Uterus (tissue), 4 donors: ENCODE measurements around the gene S100PBP. TPM values are rescaled to one million over a fixed set of nuclear protein-coding genes. Genes with fewer than 3 reads are reported as not detected.

Experiments used
- DNase-seq, 2 donors: peaks; one replicate each; pipeline ENCODE4 v3.0.0-alpha.2; 2019 to 2020
- H3K27ac ChIP-seq, 2 donors: fragments of 200-600 bp; sonication (generic); 1 replicate in 1 of 2; 2 replicates in 1 of 2; pipeline ENCODE4 v1.5.1; 2016 to 2018
- H3K27me3 ChIP-seq, 2 donors: fragments of 200-600 bp; sonication (generic); one replicate each; pipeline ENCODE4 v1.5.1; 2018 to 2019; ENCODE audit warnings: control low read depth in 1 of 2
- H3K36me3 ChIP-seq, 2 donors: fragments of 200-600 bp; sonication (generic); one replicate each; pipeline ENCODE4 v1.5.1; 2019; ENCODE audit warnings: control low read depth in 1 of 2
- H3K4me1 ChIP-seq, 2 donors: fragments of 200-600 bp; sonication (generic); one replicate each; pipeline ENCODE4 v1.5.1; 2018 to 2019; ENCODE audit warnings: control low read depth in 1 of 2
- H3K4me3 ChIP-seq, 2 donors: fragments of 200-600 bp; sonication (generic); 1 replicate in 1 of 2; 2 replicates in 1 of 2; pipeline ENCODE4 v1.5.1; 2018 to 2019; ENCODE audit warnings: mild to moderate bottlenecking in 1 of 2
- H3K9me3 ChIP-seq, 2 donors: fragments of 200-600 bp; sonication (generic); one replicate each; pipeline ENCODE4 v1.5.1; 2019; ENCODE audit warnings: control low read depth in 1 of 2
- CTCF ChIP-seq, 4 experiments: fragments of 200-600 bp in 2 of 4; fragments of 450-650 bp in 2 of 4; sonication (generic) in 2 of 4; IDR thresholded peaks; one replicate each; pipeline ENCODE4 v1.5.1; 2016 to 2019; ENCODE audit warnings: antibody characterized with exemption in 4 of 4, mild to moderate bottlenecking in 2 of 4, moderate library complexity in 1 of 4
- POLR2A ChIP-seq, 2 donors: fragments of 450-650 bp; IDR thresholded peaks; one replicate each; pipeline ENCODE4 v1.6.1; 2016; ENCODE audit warnings: antibody characterized with exemption in 2 of 2, mild to moderate bottlenecking in 1 of 2, moderate library complexity in 1 of 2
- intact Hi-C: fragments of 100-400 bp; cut with DNase I; formaldehyde crosslinking; loops from one replicate; pipeline ENCODE4 v1.15.1; 2023; ENCODE audit warnings: low total_unique reads
- total RNA-seq, 4 donors: library from RNA; depleted of rRNA in 3 of 4; stranded (reverse); fragments of >200 nt in 3 of 4; gene quantifications; one replicate each; pipeline versions ENCODE4 v1.1.0 to v1.2.4, GENCODE V29; 2014 to 2023
- donor health status: DM: yes; HTN: yes; CAD: no.

The S100PBP gene
- total RNA-seq, 4 donors from 2014 or later = 50.2 to 168 (median 76.4) TPM

DNA sequence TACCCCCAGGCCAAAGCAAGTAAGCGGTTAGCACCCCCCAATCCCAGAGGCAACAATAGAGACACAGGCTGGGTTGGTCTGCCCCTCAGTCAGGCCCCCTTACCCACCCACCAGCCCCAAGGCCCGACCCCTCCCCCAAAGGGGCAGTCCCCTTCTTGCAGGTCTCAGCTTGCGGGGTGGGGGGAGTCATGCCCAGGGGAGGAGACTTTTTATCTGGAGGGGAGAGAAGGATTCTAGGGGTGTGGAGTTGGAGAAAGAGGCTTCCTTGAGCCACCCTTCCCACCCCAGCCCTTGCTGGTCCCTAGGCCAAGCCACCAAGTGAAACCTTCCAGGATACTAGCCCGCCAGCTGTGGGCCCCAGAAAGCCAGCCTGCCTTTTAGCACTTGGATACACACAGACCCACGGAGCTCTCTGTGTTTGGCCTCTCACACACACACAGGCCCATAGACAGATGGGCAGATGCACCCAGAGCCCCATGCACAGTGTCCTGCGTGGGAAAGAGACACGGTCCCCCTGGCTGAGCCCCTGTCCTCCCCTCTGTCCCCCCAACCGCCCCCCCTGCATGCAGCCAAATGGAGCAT, 76.7 kb downstream of the S100PBP start:
- no peak for DNase-seq
- H3K27ac ChIP-seq = peak overlapping the region in 1 of 2 donors; percentile 54
- intact Hi-C loops = no loop called here
- no peaks in the 10 kb centered on the region for H3K27me3 ChIP-seq
- peak overlapping the region in 1 of 2 donors; percentile 48 for H3K4me3 ChIP-seq
- no peaks in the 10 kb centered on the region for H3K36me3 ChIP-seq
- H3K4me1 ChIP-seq = peaks cover 0 to 10% of the 10 kb centered on the region in 2 donors
- TF ChIP-seq POLR2A (IDR thresholded peaks at IDR 0.05) = no peak
- TF ChIP-seq CTCF (IDR thresholded peaks at IDR 0.05) = no peak
- no peaks in the 10 kb centered on the region for H3K9me3 ChIP-seq

GRCh38 chr1:32894681-32895080, 77.2 kb downstream of the S100PBP start:
- no peak for DNase-seq
- Histone ChIP-seq H3K4me1 (peaks cover 0 to 10% of the 10 kb centered on the region in 2 donors), H3K27me3 (no peaks in the 10 kb centered on the region), H3K9me3 (no peaks in the 10 kb centered on the region), H3K27ac (no peak overlapping the region), H3K36me3 (no peaks in the 10 kb centered on the region), H3K4me3 (no peak overlapping the region)
- TF ChIP-seq CTCF (IDR thresholded peaks at IDR 0.05) = no peak
- TF ChIP-seq POLR2A (IDR thresholded peaks at IDR 0.05) = no peak
- intact Hi-C loops = no loop called here

- TF ChIP-seq POLR2A (IDR thresholded peaks at IDR 0.05) (no peak), CTCF (IDR thresholded peaks at IDR 0.05) (no peak)
- Histone ChIP-seq H3K27ac (no peak overlapping the region), H3K36me3 (no peaks in the 10 kb centered on the region), H3K9me3 (no peaks in the 10 kb centered on the region), H3K4me3 (no peak overlapping the region), H3K27me3 (no peaks in the 10 kb centered on the region), H3K4me1 (peaks cover 0 to 12% of the 10 kb centered on the region in 2 donors)
- intact Hi-C loops = no loop called here
- DNase-seq = no peak
These were observed 78.1 kb downstream of the S100PBP start for GRCh38 chr1:32895325-32896215.

DNA sequence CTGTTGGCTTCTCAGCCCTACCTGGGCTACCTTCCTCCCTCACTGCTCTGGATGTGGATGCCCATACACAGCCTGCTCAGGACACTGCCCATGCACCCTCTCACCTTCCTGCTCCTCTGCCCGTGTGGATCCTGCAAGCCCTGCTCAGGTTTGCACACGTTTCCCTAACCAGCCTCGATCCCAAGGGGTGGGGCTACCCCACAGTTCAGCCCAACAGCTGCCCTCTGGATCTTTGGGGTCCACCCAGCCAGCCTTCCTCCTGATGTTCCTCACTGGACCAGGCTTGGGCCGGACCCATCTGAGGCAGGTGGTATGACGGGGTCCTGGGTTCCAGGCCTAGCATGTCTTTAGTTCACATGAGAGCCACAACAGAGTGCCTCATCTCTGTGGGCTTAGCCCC, 79.0 kb downstream of the S100PBP start:
- no peak overlapping the region for H3K4me3 ChIP-seq
- intact Hi-C loops = no loop called here
- TF ChIP-seq POLR2A (IDR thresholded peaks at IDR 0.05) (no peak), CTCF (IDR thresholded peaks at IDR 0.05) (no peak)
- no peaks in the 10 kb centered on the region for H3K27me3 ChIP-seq
- peaks cover 0 to 16% of the 10 kb centered on the region in 2 donors for H3K4me1 ChIP-seq
- no peak for DNase-seq
- H3K9me3 ChIP-seq = no peaks in the 10 kb centered on the region
- no peaks in the 10 kb centered on the region for H3K36me3 ChIP-seq
- H3K27ac ChIP-seq = no peak overlapping the region
